Activated gamma-delta T cell (primary cell): ENCODE results near the gene EIF4E3.

Experiments
- DNase-seq: peaks from one replicate; lab custom pipeline; 2025; lab: John Stamatoyannopoulos, UW

The EIF4E3 gene

DNA sequence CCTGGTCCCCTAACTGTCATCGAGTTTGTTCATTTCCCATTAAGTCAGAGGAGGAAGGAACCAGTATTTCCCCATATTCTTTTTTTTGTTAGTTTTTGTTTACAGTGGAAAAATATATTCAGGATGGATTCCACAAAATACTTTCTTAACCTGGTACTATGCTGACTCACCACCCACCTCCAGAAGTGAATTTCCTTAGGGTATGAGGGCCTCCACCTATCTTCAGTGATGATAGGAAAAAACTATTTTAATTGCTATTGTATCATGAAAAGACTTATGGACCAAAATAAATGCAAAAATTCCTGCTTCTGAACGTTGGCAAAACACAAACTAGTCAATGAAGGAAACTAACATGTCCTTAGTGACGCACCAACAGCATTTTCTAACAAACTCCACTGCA, 77.5 kb downstream of the EIF4E3 start:
- no peak for DNase-seq

DNA sequence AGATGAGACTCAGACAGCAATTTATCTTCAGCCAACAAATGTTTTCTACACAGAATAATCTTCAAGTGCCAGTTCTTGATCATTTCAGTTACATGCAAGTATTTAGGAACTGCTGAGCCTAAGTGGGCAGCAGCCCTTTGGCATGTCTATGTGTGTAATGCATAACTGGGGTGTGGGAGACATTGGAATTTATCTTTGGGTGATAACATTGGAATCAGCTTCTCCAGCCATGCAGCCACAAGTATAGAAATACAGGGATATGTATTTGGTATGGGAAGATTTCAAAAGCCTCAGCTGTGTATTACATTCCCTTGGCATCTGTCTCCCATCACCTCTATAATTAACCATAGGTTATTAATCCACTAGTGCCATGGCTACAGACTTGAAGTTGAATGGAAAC, 78.2 kb downstream of the EIF4E3 start:
- DNase-seq = no peak

GRCh38 chr3:71645140-71645539, 80.1 kb downstream of the EIF4E3 start:
- DNase-seq = no peak

DNA sequence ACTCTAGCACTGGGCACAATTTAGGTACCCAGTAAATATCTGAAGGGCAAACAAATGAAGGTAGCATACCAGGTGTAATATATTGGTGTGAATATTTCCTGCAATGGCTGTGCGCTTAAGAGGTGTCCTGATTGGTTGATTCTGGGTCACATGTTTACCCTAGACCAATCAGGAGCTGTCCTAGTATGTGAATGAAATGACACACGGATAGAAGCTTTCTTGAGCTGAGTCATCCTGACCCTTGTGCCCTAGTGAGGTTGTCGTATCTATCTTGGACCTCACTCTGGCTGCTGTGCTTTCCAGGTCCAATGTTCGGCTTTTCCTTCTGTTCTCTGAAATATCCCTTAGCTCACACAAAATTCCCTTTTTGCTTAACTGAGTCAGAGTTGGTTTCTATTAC, 83.5 kb downstream of the EIF4E3 start:
- DNase-seq = no peak

DNA sequence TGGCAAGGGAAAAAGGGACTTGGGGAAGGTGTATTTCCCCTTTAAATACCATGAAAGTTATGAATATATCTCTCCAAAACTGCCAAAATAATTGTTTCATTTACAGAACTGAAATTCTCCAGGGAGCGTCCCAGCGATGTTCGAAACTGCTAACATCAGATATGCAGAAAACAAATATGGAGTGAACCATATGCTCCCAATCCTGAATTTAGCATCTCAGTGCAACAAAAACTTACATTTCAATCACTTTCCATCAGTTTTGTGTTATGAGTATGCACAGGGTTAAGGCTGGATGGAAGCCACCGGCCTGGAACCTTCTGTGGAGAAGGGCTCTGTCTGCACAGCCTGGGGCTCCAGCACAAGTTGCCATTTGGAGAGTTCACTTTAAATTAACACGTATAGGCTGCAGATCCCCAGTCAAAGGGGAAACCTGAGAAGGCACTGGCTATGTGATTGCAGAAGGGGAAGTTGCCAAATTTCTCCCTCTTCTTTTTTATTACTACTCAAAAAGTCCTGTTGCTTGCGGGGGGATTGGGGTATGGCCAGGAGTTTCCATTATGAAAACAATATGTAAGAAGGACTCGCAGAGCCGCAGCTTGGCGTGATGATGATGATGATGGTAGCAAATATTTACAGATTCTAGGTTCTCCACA, 84.7 kb downstream of the EIF4E3 start:
- no peak for DNase-seq

DNA sequence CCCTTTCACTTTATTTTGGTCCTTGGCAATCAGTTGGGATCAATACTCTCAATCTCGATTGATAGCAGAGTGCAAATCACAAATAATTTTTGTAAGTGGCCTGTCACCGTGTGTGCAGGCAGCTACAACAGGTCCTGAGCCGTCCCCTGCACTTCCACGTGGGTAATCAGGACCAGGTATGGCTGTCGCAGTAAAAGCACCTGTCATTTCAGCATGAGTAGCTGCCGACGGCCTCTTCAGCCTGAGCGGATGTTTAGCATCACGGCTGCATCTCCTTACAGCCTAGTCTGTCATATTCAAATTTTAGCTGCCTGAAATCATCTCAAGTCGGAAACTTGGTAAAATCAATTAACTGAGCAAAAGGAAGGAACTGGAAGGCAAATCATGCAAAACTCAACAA, 88.7 kb downstream of the EIF4E3 start:
- no peak for DNase-seq

GRCh38 chr3:71636001-71636400, 89.2 kb downstream of the EIF4E3 start:
- no peak for DNase-seq

GRCh38 chr3:71634671-71635070, 90.5 kb downstream of the EIF4E3 start:
- DNase-seq = no peak

GRCh38 chr3:71629711-71630110, 95.5 kb downstream of the EIF4E3 start:
- no peak for DNase-seq

DNA sequence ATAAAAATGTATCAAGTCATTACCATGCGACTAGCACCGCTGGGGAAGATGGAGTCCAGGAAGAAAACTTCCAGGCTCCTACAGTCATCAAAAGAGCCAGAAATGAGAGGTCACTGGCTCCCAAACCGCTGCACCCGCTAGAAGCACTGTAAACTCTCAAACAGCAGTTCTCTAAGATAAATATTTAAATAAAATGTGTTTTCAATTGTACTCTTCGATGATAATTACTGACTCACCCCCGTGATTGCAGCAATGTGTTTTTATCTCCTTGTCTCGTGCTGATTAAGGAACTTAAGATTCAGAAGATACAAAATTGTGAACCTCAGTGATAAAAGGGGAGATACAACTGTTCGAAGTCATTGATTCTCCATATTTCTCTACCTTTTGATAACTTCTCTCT, 95.9 kb downstream of the EIF4E3 start:
- DNase-seq = no peak

DNA sequence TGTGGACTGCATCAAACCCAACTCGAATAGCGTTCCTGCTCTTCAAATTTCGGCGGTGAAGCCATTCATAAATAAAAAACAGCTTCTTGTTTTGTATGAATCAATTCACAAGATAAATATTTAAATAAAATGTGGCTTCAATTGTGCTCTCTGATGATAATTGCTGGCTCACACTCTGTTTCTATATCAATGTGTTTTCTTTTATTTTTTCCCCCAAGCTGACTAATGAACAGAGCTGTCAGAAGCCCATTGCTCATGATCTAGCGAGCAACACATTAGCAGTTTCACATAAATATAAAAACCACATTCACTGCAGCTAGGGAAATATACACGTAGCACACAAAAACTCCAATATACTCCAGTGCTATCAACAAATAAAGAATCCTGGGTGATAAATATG, 96.7 kb downstream of the EIF4E3 start:
- no peak for DNase-seq

- no peak for DNase-seq
Observed at GRCh38 chr3:71625676-71626075, 99.5 kb downstream of the EIF4E3 start.
